H1 (cell line): ENCODE measurements around the gene TFF2. TPM values are rescaled to one million over a fixed set of nuclear protein-coding genes. Genes with fewer than 3 reads are reported as not detected.

Source experiments
- CTCF ChIA-PET: fragments of 300-600 bp; sonication (Branson Sonifier 250); formaldehyde crosslinking; loops from one replicate; lab custom pipeline; 2021; ENCODE audit not compliant: partially characterized antibody; lab: Charles Lee
- POLR2A ChIA-PET: fragments of 300-600 bp; sonication (Branson Sonifier 250); formaldehyde crosslinking; loops from one replicate; lab custom pipeline; 2021; ENCODE audit warnings: inconsistent platforms; ENCODE audit not compliant: partially characterized antibody; lab: Charles Lee
- DNase-seq, 2 experiments: peaks; one replicate each; pipeline versions ENCODE4 v3.0.0 to v3.0.0-alpha.2; 2010 to 2022; ENCODE audit warnings: low spot score in 2 of 2, low read depth in 1 of 2, mixed read lengths in 1 of 2
- FAIRE-seq: peaks from 2 replicates; lab custom pipeline; 2011; peaks lifted over from hg19 to GRCh38; lab: Jason Lieb, UNC
- H2AFZ ChIP-seq: 2 replicates; pipeline ENCODE4 v1.8.1; 2012; ENCODE audit warnings: low read length, inconsistent platforms
- H2AK5ac ChIP-seq: 2 replicates; pipeline ENCODE4 v1.6.1; 2013; ENCODE audit warnings: low read depth, low read length
- H2BK120ac ChIP-seq: replicated peaks from 2 replicates; pipeline ENCODE3; 2013; ENCODE audit warnings: low read depth, low read length, inconsistent platforms
- H2BK12ac ChIP-seq: 2 replicates; pipeline ENCODE4 v1.6.1; 2013; ENCODE audit warnings: low read depth, low read length
- H2BK15ac ChIP-seq: 2 replicates; pipeline ENCODE4 v1.6.1; 2013; ENCODE audit warnings: low read length
- H2BK20ac ChIP-seq: 2 replicates; pipeline ENCODE4 v1.6.1; 2013; ENCODE audit warnings: low read length
- H2BK5ac ChIP-seq: 2 replicates; pipeline ENCODE4 v1.6.1; 2013; ENCODE audit warnings: low read depth, low read length
- H3K14ac ChIP-seq: 2 replicates; pipeline ENCODE4 v1.6.1; 2013; ENCODE audit warnings: inconsistent platforms; ENCODE audit not compliant: insufficient read length
- H3K18ac ChIP-seq: 2 replicates; pipeline ENCODE4 v1.6.1; 2013; ENCODE audit warnings: low read length; ENCODE audit errors: extremely low read depth
- H3K23ac ChIP-seq: 2 replicates; pipeline ENCODE4 v1.6.1; 2013; ENCODE audit warnings: inconsistent platforms; ENCODE audit not compliant: insufficient read length
- H3K23me2 ChIP-seq: 2 replicates; pipeline ENCODE4 v1.6.1; 2013; ENCODE audit warnings: low read depth, low read length
- H3K27ac ChIP-seq: 2 replicates; pipeline ENCODE4 v1.6.1; 2011; ENCODE audit warnings: low read depth, low read length, inconsistent platforms
- H3K27me3 ChIP-seq, 4 experiments: replicated peaks in 1 of 4; 1 replicate in 1 of 4; 2 replicates in 3 of 4; pipeline versions ENCODE4 v1.6.1 to v1.8.1; 2011 to 2013; ENCODE audit warnings: low read length in 3 of 4, mild to moderate bottlenecking in 3 of 4, inconsistent platforms in 2 of 4, mixed read lengths in 2 of 4, moderate library complexity in 1 of 4; ENCODE audit not compliant: control insufficient read depth in 3 of 4, insufficient read depth in 3 of 4; ENCODE audit errors: extremely low read depth in 1 of 4
- H3K36me3 ChIP-seq, 4 experiments: 2 replicates each; pipeline versions ENCODE4 v1.6.1 to v1.8.1; 2011 to 2013; ENCODE audit warnings: mild to moderate bottlenecking in 4 of 4, low read length in 3 of 4, moderate library complexity in 2 of 4, control low read depth in 1 of 4, inconsistent platforms in 1 of 4; ENCODE audit not compliant: insufficient read depth in 4 of 4, control insufficient read depth in 2 of 4
- H3K4ac ChIP-seq: replicated peaks from 2 replicates; pipeline ENCODE3; 2013; ENCODE audit warnings: low read length, low read depth, mixed read lengths, inconsistent platforms; ENCODE audit not compliant: insufficient read length
- H3K4me1 ChIP-seq, 4 experiments: replicated peaks in 1 of 4; 1 replicate in 1 of 4; 2 replicates in 3 of 4; pipeline versions ENCODE4 v1.6.1 to v1.8.1; 2011 to 2013; ENCODE audit warnings: low read length in 3 of 4, inconsistent platforms in 2 of 4, mixed read lengths in 1 of 4; ENCODE audit not compliant: insufficient read depth in 4 of 4, control insufficient read depth in 3 of 4
- H3K4me2 ChIP-seq, 2 experiments: 2 replicates each; pipeline versions ENCODE4 v1.6.1 to v1.8.1; 2011 to 2013; ENCODE audit warnings: low read depth in 2 of 2, low read length in 2 of 2, control low read depth in 1 of 2, inconsistent platforms in 1 of 2, mild to moderate bottlenecking in 1 of 2; ENCODE audit not compliant: insufficient read depth in 1 of 2
- H3K4me3 ChIP-seq, 4 experiments: fragments of 200-600, 300-600 bp in 1 of 4; sonication (generic), shearing (Covaris generic), sonication (Bioruptor Twin) in 1 of 4; 2 replicates each; pipeline versions ENCODE4 v1.5.1 to v1.8.1; 2011 to 2016; ENCODE audit warnings: low read length in 4 of 4, low read depth in 3 of 4, control low read depth in 2 of 4, inconsistent platforms in 2 of 4, mild to moderate bottlenecking in 2 of 4, mixed read lengths in 1 of 4, moderate library complexity in 1 of 4; ENCODE audit not compliant: insufficient read depth in 2 of 4; ENCODE audit errors: extremely low read depth in 1 of 4
- H3K56ac ChIP-seq: replicated peaks from 2 replicates; pipeline ENCODE3; 2013; ENCODE audit warnings: low read depth, mild to moderate bottlenecking, mixed read lengths, low read length, inconsistent platforms; ENCODE audit not compliant: insufficient read length
- H3K79me1 ChIP-seq: 2 replicates; pipeline ENCODE4 v1.6.1; 2013; ENCODE audit warnings: low read depth, low read length, control low read depth
- H3K79me2 ChIP-seq, 2 experiments: 2 replicates each; pipeline versions ENCODE4 v1.6.1 to v1.8.1; 2012 to 2013; ENCODE audit warnings: low read length in 2 of 2, mild to moderate bottlenecking in 2 of 2, inconsistent platforms in 1 of 2; ENCODE audit not compliant: insufficient read depth in 2 of 2, control insufficient read depth in 1 of 2
- H3K9ac ChIP-seq, 4 experiments: replicated peaks in 1 of 4; 1 replicate in 1 of 4; 2 replicates in 3 of 4; pipeline versions ENCODE4 v1.6.1 to v1.8.1; 2011 to 2013; ENCODE audit warnings: low read depth in 3 of 4, low read length in 3 of 4, control low read depth in 2 of 4, mild to moderate bottlenecking in 2 of 4, moderate library complexity in 2 of 4, inconsistent platforms in 1 of 4; ENCODE audit errors: extremely low read depth in 1 of 4
- H3K9me3 ChIP-seq, 2 experiments: 2 replicates each; pipeline versions ENCODE4 v1.6.1 to v1.8.1; 2012 to 2013; ENCODE audit warnings: mild to moderate bottlenecking in 2 of 2, moderate library complexity in 2 of 2, control low read depth in 1 of 2, inconsistent platforms in 1 of 2, low read depth in 1 of 2, low read length in 1 of 2, mixed read lengths in 1 of 2; ENCODE audit not compliant: insufficient read depth in 2 of 2
- H4K20me1 ChIP-seq, 2 experiments: replicated peaks in 1 of 2; 2 replicates each; pipeline versions ENCODE3 to v1.8.1; 2011 to 2013; ENCODE audit warnings: inconsistent platforms in 2 of 2, low read length in 2 of 2, mild to moderate bottlenecking in 1 of 2; ENCODE audit not compliant: insufficient read depth in 2 of 2, control insufficient read depth in 1 of 2
- H4K5ac ChIP-seq: 2 replicates; pipeline ENCODE4 v1.6.1; 2013; ENCODE audit warnings: low read length, low read depth, mixed read lengths, inconsistent platforms; ENCODE audit not compliant: insufficient read length
- H4K8ac ChIP-seq: 2 replicates; pipeline ENCODE4 v1.8.0; 2013; ENCODE audit warnings: mild to moderate bottlenecking, moderate library complexity, low read length, inconsistent platforms; ENCODE audit not compliant: insufficient read depth; ENCODE audit errors: extremely low read depth
- H4K91ac ChIP-seq: replicated peaks from 2 replicates; pipeline ENCODE3; 2013; ENCODE audit warnings: low read length, mixed read lengths, inconsistent platforms; ENCODE audit not compliant: insufficient read length
- CBX8 ChIP-seq: fragments of 300-800, 300-1000 bp; sonication (generic); IDR thresholded peaks from 2 replicates; pipeline ENCODE4 v1.7.1; 2016; ENCODE audit warnings: low read depth, low read length, borderline replicate concordance
- EGR1 ChIP-seq: IDR thresholded peaks from 2 replicates; pipeline ENCODE4 v1.6.1; 2011; ENCODE audit warnings: low read depth, low read length, borderline replicate concordance
- FOSL1 ChIP-seq: IDR thresholded peaks from 2 replicates; pipeline ENCODE4 v1.6.1; 2011; ENCODE audit warnings: mild to moderate bottlenecking, low read depth, low read length, moderate library complexity; ENCODE audit not compliant: insufficient read depth
- JUN ChIP-seq: IDR thresholded peaks from 2 replicates; pipeline ENCODE4 v1.6.1; 2011; ENCODE audit warnings: low read depth, mild to moderate bottlenecking, improper control_type of control experiment, low read length
- JUND ChIP-seq: IDR thresholded peaks from 2 replicates; pipeline ENCODE4 v1.6.1; 2011; ENCODE audit warnings: mild to moderate bottlenecking, improper control_type of control experiment, low read length
- KDM1A ChIP-seq: fragments of 200-600, 300-600 bp; sonication (generic); IDR thresholded peaks from 2 replicates; pipeline ENCODE4 v1.7.1; 2016; ENCODE audit warnings: mild to moderate bottlenecking, low read length, borderline replicate concordance
- NANOG ChIP-seq: IDR thresholded peaks from 2 replicates; pipeline ENCODE4 v1.6.1; 2011; ENCODE audit warnings: low read length, low read depth, mild to moderate bottlenecking, inconsistent platforms; ENCODE audit not compliant: insufficient read depth, poor library complexity, severe bottlenecking
- POU5F1 ChIP-seq: IDR thresholded peaks from 2 replicates; pipeline ENCODE4 v1.6.1; 2011; ENCODE audit warnings: low read depth, mild to moderate bottlenecking, low read length, moderate library complexity
- WGBS, 2 experiments: shearing (Covaris generic) in 1 of 2; methylation state at CpG; one replicate each; pipeline versions ENCODE4 v1.1.6 to v1.1.7; 2013 to 2015; ENCODE audit warnings: low lambda C conversion rate in 2 of 2, mixed read lengths in 2 of 2, inconsistent platforms in 1 of 2, low coverage in 1 of 2, missing lambda C conversion rate in 1 of 2; ENCODE audit not compliant: insufficient replicate concordance in 2 of 2, insufficient coverage in 1 of 2, insufficient read length in 1 of 2; ENCODE audit errors: extremely low coverage in 1 of 2, missing lambda C conversion rate in 1 of 2; 5-methylcytosine and 5-hydroxymethylcytosine counted together
- polyA plus RNA-seq, 7 experiments: library from polyadenylated mRNA; depleted of rRNA in 3 of 7; stranded (reverse) in 5 of 7; unstranded in 2 of 7; fragments of >200 nt in 5 of 7; fragments of 200-250 nt in 2 of 7; gene quantifications; 1 replicate in 5 of 7; 2 replicates in 1 of 7; 4 replicates in 1 of 7; pipeline versions ENCODE4 v1.2.1 to v1.2.3, GENCODE V29; 2011 to 2013; ENCODE audit warnings: missing spikeins in 2 of 7, mixed read lengths in 2 of 7
- total RNA-seq: library from RNA; stranded (reverse); fragmentation: NEBNext Ultra II Directional; extraction: Animal tissue kit (Norgen Biotek cat#: 25700); gene quantifications from 2 replicates; pipeline ENCODE4 v1.2.1, GENCODE V29; 2021
- TF ChIP-seq, protein P1 (sequence below): IDR thresholded peaks from 2 replicates; pipeline ENCODE4 v1.6.1; 2011; ENCODE audit warnings: low read length, improper control_type of control experiment

TFF2 gene
- total and polyA plus RNA-seq, 2 of the 8 experiments (the other 6 are each of a cell fraction or from before 2014, with no cell fraction given) = not detected

DNA sequence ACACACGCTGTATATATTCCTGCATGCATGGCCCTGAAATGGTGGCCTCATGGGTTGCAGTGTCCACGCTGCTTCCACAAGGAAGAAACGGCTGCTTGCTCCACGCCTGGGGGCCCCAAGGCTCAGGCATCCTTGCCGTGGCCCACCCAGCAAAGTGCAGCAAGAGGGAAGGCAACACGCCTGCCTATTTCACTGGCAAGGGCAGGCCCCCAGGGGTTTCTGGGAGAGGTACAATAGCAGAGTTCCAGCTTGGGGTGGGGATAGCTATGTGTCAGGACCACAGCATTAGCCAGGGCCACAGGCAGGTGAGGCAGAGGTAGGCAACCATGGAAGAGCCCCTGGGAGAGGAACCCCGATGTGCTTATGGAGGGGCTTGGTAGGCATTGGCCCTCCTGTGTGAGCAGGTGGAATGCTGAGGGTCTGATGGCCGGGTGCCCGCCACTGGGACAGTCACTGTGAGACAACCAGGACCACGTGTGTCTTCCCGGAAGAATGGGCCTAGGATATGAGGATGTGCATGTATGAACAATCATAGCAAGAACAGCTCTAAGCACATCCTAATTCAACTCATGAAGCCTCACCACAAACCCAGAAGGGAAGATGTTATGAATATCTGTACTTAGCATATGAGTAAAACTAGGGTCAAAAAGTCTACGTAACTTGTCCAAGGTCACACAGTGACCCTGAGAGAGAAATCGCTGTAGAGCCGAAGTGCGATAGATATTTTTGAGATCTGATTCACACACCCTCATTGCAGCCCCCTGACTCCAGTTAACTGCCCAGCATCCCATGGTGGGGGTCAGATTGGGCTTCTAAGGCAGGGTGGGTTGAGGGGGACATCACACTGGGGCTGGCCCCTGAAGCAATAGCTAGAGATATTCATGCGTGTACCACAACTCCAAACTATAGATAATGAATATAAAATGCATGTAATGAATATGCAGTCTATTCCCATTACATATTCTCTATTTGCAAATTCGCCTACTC is 11.8 kb downstream of the TFF2 start:
- Histone ChIP-seq H3K4me3 (no peak overlapping the region), H3K79me1 (no peaks in the 10 kb centered on the region), H3K23me2 (no peaks in the 10 kb centered on the region), H2BK15ac (0 out of 2 replicates have a peak overlapping the region, but pooled peaks have one; percentile 31), H2AK5ac (no peak overlapping the region; the same call in 1 of the 2 replicates), H4K20me1 (no peaks in the 10 kb centered on the region), H3K4me1 (peaks cover 0 to 13% (median 4%) of the 10 kb centered on the region in 4 experiments; a peak in 6 of 7 replicates), H3K56ac (no peak overlapping the region), H4K8ac (no peak overlapping the region), H4K91ac (peak overlapping the region; percentile 29), H3K9me3 (no peaks in the 10 kb centered on the region), H3K18ac (0 out of 2 replicates have a peak overlapping the region, but pooled peaks have one; percentile 52), H2BK12ac (peak overlapping the region; percentile 77; the same call in 1 of the 2 replicates), H4K5ac (no peak overlapping the region), H3K4me2 (no peak overlapping the region), H3K27me3 (no peaks in the 10 kb centered on the region), H2BK120ac (no peak overlapping the region), H3K36me3 (no peaks in the 10 kb centered on the region), H3K4ac (no peak overlapping the region), H2BK20ac (0 out of 2 replicates have a peak overlapping the region, but pooled peaks have one; percentile 57), H2BK5ac (peak overlapping the region; percentile 35; the same call in 1 of the 2 replicates), H3K23ac (no peak overlapping the region), H3K14ac (no peak overlapping the region), H3K9ac (no peak overlapping the region), H2AFZ (peak overlapping the region; percentile 87; the same call in 1 of the 2 replicates), H3K79me2 (no peaks in the 10 kb centered on the region), H3K27ac (no peak overlapping the region)
- ChIA-PET POLR2A (interaction anchor here (0.9 to 1.7 kb wide), 3 partner anchors 23 to 175 kb away, joined by 3 to 4 read pairs (median 3); no protein-coding TSS in a partner anchor), CTCF (interaction anchor here (0.6 to 11.6 kb wide), 30 partner anchors 8 to 1389 kb away, joined by 3 to 137 read pairs (median 5); partner anchors contain the start of genes TFF3 and UBASH3A)
- FAIRE-seq = no peak
- 94% methylated on average over 17 of the region's 17 CpGs; no CpG with 5 or more reads in 1 of the 2 experiments for WGBS, 2 experiments
- DNase-seq = peak in 1 of 2 experiments; percentile 7
- TF ChIP-seq CBX8 (no peak), FOSL1 (no peak), JUN (no peak), JUND (no peak), POU5F1 (no peak), NANOG (no peak), KDM1A (no peak), EGR1 (no peak)
- TF ChIP-seq, protein P1, sequence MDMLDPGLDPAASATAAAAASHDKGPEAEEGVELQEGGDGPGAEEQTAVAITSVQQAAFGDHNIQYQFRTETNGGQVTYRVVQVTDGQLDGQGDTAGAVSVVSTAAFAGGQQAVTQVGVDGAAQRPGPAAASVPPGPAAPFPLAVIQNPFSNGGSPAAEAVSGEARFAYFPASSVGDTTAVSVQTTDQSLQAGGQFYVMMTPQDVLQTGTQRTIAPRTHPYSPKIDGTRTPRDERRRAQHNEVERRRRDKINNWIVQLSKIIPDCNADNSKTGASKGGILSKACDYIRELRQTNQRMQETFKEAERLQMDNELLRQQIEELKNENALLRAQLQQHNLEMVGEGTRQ = no peak
